GM12878 (cell line): Measurements from ENCODE around the gene RAD51B. TPM values are rescaled to one million over a fixed set of nuclear protein-coding genes. Genes with fewer than 3 reads are reported as not detected.

Source experiments
- CBX3 ChIP-seq: fragments of 200-600 bp; sonication (generic); IDR thresholded peaks from 2 replicates; pipeline ENCODE4 v1.6.1; 2016; ENCODE audit warnings: low read depth, borderline replicate concordance
- CBX5 ChIP-seq: sonication (generic); IDR thresholded peaks from 2 replicates; pipeline ENCODE4 v1.6.1; 2016; ENCODE audit warnings: low read depth, moderate library complexity, mild to moderate bottlenecking, inconsistent platforms
- CHD1 ChIP-seq: IDR thresholded peaks from 2 replicates; pipeline ENCODE4 v1.6.1; 2012; ENCODE audit warnings: low read depth, low read length, improper control_type of control experiment
- CHD4 ChIP-seq: fragments of 200-600 bp; sonication (generic); IDR thresholded peaks from 2 replicates; pipeline ENCODE4 v1.6.1; 2016; ENCODE audit warnings: mild to moderate bottlenecking
- CUX1 ChIP-seq: IDR thresholded peaks from 2 replicates; pipeline ENCODE4 v1.6.1; 2012; ENCODE audit warnings: improper control_type of control experiment, low read depth, low read length; ENCODE audit not compliant: insufficient replicate concordance
- ELK1 ChIP-seq: IDR thresholded peaks from 2 replicates; pipeline ENCODE4 v1.6.1; 2012; ENCODE audit warnings: low read depth, low read length, improper control_type of control experiment
- IRF3 ChIP-seq: fragments of 450-650 bp; IDR thresholded peaks from 2 replicates; pipeline ENCODE4 v1.6.1; 2014; ENCODE audit warnings: mild to moderate bottlenecking
- MLLT1 ChIP-seq: fragments of 450-650 bp; IDR thresholded peaks from 2 replicates; pipeline ENCODE4 v1.6.1; 2016; ENCODE audit warnings: mild to moderate bottlenecking
- MXI1 ChIP-seq: fragments of 150-350 bp; IDR thresholded peaks from 2 replicates; pipeline ENCODE4 v1.6.1; 2011; ENCODE audit warnings: low read depth, mild to moderate bottlenecking, inconsistent platforms, low read length, improper control_type of control experiment
- MYC ChIP-seq: IDR thresholded peaks from 2 replicates; pipeline ENCODE4 v1.6.1; 2011; ENCODE audit warnings: mild to moderate bottlenecking, low read length, moderate library complexity, inconsistent platforms; ENCODE audit not compliant: insufficient read depth, insufficient replicate concordance, insufficient read length, severe bottlenecking
- RBBP5 ChIP-seq: fragments of 200-600 bp; sonication (generic); conservative IDR thresholded peaks from 2 replicates; pipeline ENCODE4 v1.6.1; 2016
- SIX5 ChIP-seq: IDR thresholded peaks from 2 replicates; pipeline ENCODE4 v1.6.1; 2011; ENCODE audit warnings: mild to moderate bottlenecking, low read depth, low read length, moderate library complexity; ENCODE audit not compliant: severe bottlenecking
- SMAD1 ChIP-seq: fragments of 450-650 bp; IDR thresholded peaks from 2 replicates; pipeline ENCODE4 v1.6.1; 2018; ENCODE audit warnings: mild to moderate bottlenecking, low read depth; ENCODE audit not compliant: partially characterized antibody
- SREBF2 ChIP-seq: IDR thresholded peaks from 2 replicates; pipeline ENCODE4 v1.6.1; 2012; ENCODE audit warnings: mild to moderate bottlenecking, low read length
- ZBTB11 ChIP-seq: fragments of 450-650 bp; formaldehyde crosslinking; IDR thresholded peaks from 2 replicates; pipeline ENCODE4 v1.5.0; 2022; ENCODE audit warnings: mild to moderate bottlenecking, missing genetic modification characterization
- polyA plus RNA-seq, 11 experiments: library from polyadenylated mRNA; depleted of rRNA in 4 of 11; unstranded in 6 of 11; stranded (reverse) in 5 of 11; fragments of >200 nt; fragmentation: Nextera tagmentation in 4 of 11; fragmentation: Illumina TruSeq in 1 of 11; extraction: Ambion mirVana in 4 of 11; extraction: Trizol in 1 of 11; gene quantifications; 1 replicate in 1 of 11; 2 replicates in 10 of 11; pipeline versions ENCODE4 v1.2.1 to v1.2.3, GENCODE V29; 2011 to 2016; ENCODE audit warnings: inconsistent platforms in 2 of 11, missing spikeins in 2 of 11, low read depth in 1 of 11
- total RNA-seq, 4 experiments: library from RNA; depleted of rRNA in 3 of 4; stranded (reverse); fragments of >200 nt in 3 of 4; fragmentation: Illumina TruSeq in 1 of 4; extraction: Trizol in 1 of 4; gene quantifications; 2 replicates each; pipeline versions ENCODE4 v1.2.1 to v1.2.3, GENCODE V29; 2013 to 2021
- TF ChIP-seq, protein P1 (sequence below): IDR thresholded peaks from 2 replicates; pipeline ENCODE4 v1.6.1; 2011; ENCODE audit warnings: borderline replicate concordance, low read depth, mild to moderate bottlenecking, moderate library complexity, low read length; ENCODE audit not compliant: insufficient read depth, poor library complexity, severe bottlenecking

RAD51B gene
- total and polyA plus RNA-seq, 10 of the 15 experiments (the other 5 are each of a cell fraction or from before 2014, with no cell fraction given), result 9.8 to 26.8 (median 21.3) TPM

DNA sequence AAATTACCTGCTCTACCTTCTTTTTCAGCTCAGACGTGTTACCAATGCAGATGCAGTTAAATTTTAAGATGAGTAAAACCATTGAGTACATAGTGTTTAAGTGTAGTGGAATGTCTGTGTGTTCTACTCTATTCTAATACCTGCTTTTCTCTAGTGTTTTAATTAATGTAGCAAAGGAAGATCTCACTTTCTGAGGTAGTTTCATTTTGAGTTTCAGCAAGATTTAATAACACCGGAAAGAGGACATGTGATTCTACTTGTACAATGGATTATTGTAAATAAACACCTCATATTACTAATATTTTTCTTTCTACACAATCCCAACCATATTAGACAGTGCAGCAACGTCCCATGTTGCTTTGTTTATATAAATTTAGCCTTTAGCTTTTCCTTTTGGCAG is 315.4 kb downstream of the RAD51B start (continued):
- TF ChIP-seq IRF3, result no peak
- no peak for TF ChIP-seq CHD1
- no peak for TF ChIP-seq ZBTB11 (CRISPR knock-in tag)
- TF ChIP-seq MXI1, result no peak
- TF ChIP-seq CHD4, result no peak
- no peak for TF ChIP-seq CBX3
- TF ChIP-seq RBBP5, result no peak
- no peak for TF ChIP-seq MYC
- no peak for TF ChIP-seq SIX5
- TF ChIP-seq, protein P1, sequence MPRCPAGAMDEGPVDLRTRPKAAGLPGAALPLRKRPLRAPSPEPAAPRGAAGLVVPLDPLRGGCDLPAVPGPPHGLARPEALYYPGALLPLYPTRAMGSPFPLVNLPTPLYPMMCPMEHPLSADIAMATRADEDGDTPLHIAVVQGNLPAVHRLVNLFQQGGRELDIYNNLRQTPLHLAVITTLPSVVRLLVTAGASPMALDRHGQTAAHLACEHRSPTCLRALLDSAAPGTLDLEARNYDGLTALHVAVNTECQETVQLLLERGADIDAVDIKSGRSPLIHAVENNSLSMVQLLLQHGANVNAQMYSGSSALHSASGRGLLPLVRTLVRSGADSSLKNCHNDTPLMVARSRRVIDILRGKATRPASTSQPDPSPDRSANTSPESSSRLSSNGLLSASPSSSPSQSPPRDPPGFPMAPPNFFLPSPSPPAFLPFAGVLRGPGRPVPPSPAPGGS, result no peak
- no peak for TF ChIP-seq ELK1
- TF ChIP-seq MLLT1, result no peak
- TF ChIP-seq SREBF2, result no peak
- no peak for TF ChIP-seq CBX5
- TF ChIP-seq SMAD1, result no peak
- no peak for TF ChIP-seq CUX1
